HG02970 (cell line): ENCODE data around the gene DIDO1.

Experiments
- ATAC-seq: cut with Tn5 transposase; IDR thresholded peaks from one replicate; pipeline ENCODE4 v1.9.1; 2021; ENCODE audit warnings: mild to moderate bottlenecking, moderate library complexity, moderate number of reproducible peaks; ENCODE audit not compliant: unreplicated experiment, low FRiP score

The DIDO1 gene

DNA sequence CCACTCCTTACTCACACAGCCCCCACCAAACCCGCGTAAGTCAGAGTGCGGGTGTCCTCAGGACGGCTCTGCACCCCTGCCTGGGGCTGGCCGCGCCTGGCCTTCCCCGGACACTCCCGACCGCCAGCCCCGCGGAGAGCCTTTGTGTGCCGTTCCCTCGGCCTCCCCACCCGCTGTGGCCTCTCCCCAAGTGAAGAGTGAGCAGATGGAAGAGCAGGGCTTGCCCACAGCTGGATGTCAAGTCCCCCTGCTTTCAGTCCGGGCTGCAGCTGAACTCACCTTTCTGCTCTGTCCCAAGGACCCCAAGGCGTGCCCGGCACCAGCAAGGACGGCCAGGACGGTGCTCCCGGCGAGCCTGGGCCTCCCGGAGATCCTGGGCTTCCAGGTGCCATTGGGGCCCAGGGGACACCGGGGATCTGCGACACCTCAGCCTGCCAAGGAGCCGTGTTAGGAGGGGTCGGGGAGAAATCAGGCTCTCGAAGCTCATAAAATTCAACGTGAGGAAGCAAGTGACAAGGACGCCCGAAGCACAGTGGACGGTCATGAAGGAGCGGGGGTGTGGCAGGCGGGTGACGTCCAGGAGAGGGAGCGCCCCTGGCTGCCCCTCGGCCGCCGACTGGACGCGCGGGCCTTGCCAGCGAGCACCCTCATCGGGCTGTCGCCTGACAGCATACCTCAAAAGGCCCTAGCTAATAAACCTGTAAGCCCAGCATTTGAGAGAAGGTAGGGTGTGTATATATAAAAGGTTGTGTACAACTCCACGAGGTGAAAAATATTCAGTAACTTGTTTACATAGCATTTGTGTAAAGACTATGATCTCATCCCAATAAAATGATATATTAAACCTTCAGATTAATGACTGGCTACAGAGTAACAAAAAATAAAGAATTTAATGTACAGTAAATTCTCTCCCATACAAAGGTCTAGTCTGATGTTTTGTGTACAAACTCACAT is 85.8 kb downstream of the DIDO1 start:
- no peak for ATAC-seq

DNA sequence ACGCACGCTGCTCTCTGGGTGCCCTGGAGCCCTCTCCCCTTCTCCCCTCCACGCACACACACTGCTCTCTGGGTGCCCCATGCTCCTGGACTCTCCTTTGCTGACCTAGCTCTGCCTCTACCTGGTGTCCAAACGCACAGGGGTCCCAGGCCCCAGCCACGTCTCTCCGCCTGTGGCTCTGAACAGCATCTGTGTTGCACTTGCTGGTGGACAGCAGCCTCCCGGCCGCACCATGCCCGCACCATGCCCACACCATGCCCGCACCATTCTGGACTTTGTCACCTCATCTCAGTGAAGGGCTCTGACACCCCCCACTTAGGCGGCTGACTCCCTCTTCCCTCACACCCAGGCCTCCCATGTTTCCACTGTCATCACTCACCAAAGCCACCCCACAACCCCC is 86.5 kb downstream of the DIDO1 start:
- no peak for ATAC-seq

GRCh38 chr20:62839261-62839660 is 87.0 kb downstream of the DIDO1 start:
- ATAC-seq, result no peak

DNA sequence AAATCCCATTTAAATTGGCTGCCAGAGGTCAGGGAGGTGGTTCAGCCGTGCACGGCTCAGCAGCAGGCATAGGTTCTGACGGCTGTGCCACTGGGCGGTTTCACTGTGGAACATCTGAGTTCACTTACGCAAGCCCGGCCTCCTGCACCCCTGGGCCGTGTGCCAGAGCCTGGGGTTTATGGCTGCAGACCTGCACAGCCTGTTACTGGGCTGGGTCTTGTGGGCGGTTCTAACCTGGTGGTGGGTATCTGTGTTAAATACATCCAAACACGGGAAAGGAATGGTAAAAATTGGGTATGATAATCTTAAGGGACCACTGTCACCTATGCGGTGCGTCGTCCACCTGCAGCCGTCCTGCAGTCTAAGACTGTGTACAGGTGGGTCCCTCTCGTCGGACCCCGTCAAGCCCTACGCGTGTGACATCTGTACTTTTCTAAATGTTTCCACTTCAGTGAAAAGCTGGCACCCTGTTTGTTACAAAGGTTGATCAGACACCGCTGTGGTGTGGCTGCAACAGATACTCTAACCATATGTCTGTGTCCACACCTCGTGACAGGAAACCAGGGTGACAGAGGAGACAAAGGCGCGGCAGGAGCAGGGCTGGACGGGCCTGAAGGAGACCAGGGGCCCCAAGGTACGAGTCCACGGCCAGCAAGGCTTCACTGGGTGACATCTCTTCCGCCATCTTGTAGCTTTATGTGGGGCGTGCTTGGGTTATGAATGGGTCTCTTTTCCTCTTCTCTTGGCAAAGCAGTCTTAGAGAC is 88.0 kb downstream of the DIDO1 start:
- peak; percentile 64 for ATAC-seq

DNA sequence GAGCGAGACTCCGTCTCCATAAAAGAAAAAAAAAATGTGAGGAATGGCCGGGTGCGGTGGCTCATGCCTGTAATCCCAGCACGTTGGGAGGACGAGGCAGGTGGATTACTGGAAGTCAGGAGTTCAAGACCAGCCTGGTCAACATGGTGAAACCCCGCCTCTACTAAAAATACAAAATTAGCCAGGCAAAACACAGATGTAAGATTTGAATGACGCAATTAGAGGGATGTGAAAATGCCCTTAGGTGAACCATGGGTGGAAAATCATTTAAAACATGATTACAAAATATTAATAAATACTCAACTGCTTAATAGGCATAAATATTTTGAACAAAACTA is 88.5 kb downstream of the DIDO1 start:
- peak; percentile 7 for ATAC-seq

DNA sequence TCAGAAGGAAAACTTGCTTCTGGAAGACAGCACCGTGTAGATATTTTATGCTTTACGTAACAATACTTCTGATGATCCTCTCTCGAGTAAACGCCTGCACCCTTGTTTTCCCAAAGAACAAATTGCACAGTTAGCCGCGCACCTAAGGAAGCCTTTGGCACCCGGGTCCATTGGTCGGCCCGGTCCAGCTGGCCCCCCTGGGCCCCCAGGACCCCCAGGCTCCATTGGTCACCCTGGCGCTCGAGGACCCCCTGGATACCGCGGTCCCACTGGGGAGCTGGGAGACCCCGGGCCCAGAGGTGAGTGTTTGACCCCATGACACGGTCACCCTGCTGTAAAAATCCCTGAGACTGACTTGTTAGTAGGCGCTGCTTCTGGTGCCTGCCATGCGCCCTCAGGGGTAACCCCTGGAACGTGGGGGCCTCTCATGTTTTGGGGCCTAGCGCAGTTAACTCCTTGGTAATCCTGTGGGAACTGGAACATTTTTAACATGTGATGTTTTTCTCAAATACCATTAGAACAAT is 89.3 kb downstream of the DIDO1 start:
- ATAC-seq, result no peak

- no peak for ATAC-seq
Measured at GRCh38 chr20:62835931-62836861, 90.1 kb downstream of the DIDO1 start.

- ATAC-seq, result no peak
Measured at GRCh38 chr20:62834967-62835730, 91.2 kb downstream of the DIDO1 start.

GRCh38 chr20:62832951-62833391 is 93.3 kb downstream of the DIDO1 start:
- no peak for ATAC-seq

DNA sequence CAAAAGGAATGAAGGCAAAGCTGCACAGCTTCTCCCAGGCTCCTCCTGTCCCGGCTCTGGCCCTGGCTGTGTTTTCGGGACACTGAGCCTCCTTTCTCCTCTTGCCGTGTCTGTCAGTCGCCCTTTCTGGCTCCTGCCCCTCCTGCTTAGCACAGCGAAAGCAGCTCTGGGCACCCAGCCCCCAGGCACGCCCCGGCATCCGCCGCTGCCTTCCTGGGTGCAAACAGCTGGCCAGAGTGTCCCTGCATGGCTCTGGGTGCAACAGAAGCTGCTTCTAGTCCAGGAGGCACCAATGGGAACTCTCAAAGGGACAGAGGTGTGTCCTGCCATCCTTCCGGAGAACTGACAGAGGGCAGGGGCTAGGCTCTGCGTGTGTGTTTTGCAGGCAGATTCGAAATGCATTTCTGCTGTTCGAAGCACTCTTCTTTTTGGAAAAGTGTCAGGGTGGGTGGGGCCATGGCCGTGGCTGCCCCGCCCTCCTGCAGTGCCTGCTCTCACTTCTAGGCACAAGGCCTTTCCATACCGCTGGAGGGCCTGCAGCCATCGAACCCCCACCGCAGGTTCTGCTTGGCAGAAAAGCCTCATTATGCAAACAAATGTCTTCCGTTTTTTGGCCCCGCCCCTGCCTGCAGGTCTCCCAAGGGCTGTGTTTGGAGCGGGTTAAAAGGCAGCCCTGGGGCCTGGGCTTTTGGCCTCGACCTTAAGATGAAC is 93.9 kb downstream of the DIDO1 start:
- ATAC-seq, result no peak

DNA sequence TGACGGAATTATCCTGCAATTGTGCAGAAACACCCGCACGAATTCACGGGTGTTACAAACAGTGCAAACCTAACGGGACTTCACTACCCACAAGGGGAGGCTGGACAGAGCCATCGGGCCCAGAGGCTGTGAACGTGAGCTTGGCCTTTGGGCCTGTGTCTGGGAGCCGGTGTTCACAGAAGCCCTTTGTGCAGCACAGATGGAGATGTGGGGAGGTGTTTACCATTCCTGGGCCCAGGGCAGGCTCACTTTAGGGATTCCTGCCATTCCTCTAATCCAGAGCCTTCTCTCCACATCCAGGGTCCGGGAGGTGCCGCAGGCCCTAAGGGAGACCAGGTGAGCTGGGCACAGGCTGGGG is 94.5 kb downstream of the DIDO1 start:
- no peak for ATAC-seq

GRCh38 chr20:62831361-62831788 is 94.9 kb downstream of the DIDO1 start:
- no peak for ATAC-seq

- no peak for ATAC-seq
Measured at GRCh38 chr20:62830821-62831220, 95.5 kb downstream of the DIDO1 start.

DNA sequence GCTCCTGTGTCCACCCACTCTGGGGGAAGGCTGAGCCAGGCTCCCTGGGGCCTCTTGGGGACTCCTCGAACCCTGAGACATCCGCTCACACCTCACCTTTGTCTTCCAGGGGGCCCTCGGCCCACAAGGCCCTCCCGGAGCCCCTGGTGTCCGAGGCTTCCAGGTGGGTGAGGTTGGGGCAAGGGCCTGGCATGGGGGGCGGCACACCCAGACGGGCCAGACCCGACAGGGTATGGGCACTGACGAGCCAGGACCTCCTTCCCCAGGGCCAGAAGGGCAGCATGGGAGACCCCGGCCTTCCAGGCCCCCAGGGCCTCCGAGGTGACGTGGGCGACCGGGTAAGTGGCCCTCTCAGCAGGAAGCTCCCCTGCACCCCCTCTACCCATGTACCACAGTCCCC is 96.1 kb downstream of the DIDO1 start:
- ATAC-seq, result no peak

DNA sequence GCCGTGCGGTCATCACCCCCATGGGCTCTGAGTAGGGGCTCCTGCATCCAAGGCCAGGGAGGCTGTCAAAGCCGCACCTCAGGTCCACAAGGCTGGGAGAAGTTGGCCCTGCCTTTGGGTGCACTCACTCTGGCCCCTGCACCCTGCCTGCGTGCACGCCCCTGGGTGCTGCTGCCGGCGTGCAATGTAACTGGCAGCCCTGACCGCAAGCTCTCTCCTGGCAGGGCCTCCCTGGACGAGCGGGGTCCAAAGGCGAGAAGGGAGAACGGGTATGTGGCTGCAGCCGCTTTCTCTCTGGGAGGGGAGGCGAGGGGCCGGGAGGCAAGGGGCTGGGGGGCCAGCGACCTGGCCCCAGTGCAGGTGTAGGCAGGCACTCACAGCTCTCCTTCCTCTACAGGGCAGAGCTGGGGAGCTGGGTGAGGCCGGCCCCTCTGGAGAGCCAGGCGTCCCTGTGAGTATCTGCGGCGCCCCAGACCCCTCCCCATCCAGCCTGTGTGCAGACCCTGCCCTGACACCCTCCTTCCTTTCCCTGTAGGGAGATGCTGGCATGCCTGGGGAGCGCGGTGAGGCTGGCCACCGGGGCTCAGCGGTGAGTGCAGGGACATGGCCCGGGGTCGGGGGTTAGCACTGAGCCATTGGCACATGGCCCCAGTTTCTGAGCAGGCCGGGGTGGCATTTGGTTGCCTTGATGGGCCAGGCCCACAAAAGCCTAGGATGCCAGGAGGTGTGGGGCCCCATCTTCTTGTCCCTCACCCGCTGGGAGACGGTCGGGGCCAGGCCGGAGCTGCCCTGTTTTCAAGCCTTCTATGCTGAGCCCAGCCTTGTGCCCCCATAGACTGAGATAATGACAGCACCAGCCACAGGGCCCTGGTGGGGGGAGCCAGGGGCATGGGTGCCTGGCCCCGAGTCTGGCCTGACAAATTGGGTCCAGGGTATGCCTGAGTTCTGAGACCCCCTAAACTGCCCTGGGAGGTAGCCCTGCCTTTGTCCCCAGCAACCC is 96.8 kb downstream of the DIDO1 start:
- no peak for ATAC-seq

GRCh38 chr20:62828511-62829230 is 97.6 kb downstream of the DIDO1 start:
- no peak for ATAC-seq

- no peak for ATAC-seq
Measured at GRCh38 chr20:62828051-62828450, 98.3 kb downstream of the DIDO1 start.
